H1 (cell line): Measurements from ENCODE around the gene MAP4K4. TPM values are rescaled to one million over a fixed set of nuclear protein-coding genes. Genes with fewer than 3 reads are reported as not detected.

Source experiments
- CTCF ChIA-PET: fragments of 300-600 bp; sonication (Branson Sonifier 250); formaldehyde crosslinking; loops from one replicate; lab custom pipeline; 2021; ENCODE audit not compliant: partially characterized antibody; lab: Charles Lee
- POLR2A ChIA-PET: fragments of 300-600 bp; sonication (Branson Sonifier 250); formaldehyde crosslinking; loops from one replicate; lab custom pipeline; 2021; ENCODE audit warnings: inconsistent platforms; ENCODE audit not compliant: partially characterized antibody; lab: Charles Lee
- DNase-seq, 2 experiments: peaks; one replicate each; pipeline versions ENCODE4 v3.0.0 to v3.0.0-alpha.2; 2010 to 2022; ENCODE audit warnings: low spot score in 2 of 2, low read depth in 1 of 2, mixed read lengths in 1 of 2
- FAIRE-seq: peaks from 2 replicates; lab custom pipeline; 2011; peaks lifted over from hg19 to GRCh38; lab: Jason Lieb, UNC
- H2AFZ ChIP-seq: 2 replicates; pipeline ENCODE4 v1.8.1; 2012; ENCODE audit warnings: low read length, inconsistent platforms
- H2AK5ac ChIP-seq: 2 replicates; pipeline ENCODE4 v1.6.1; 2013; ENCODE audit warnings: low read depth, low read length
- H2BK120ac ChIP-seq: replicated peaks from 2 replicates; pipeline ENCODE3; 2013; ENCODE audit warnings: low read depth, low read length, inconsistent platforms
- H2BK12ac ChIP-seq: 2 replicates; pipeline ENCODE4 v1.6.1; 2013; ENCODE audit warnings: low read depth, low read length
- H2BK15ac ChIP-seq: 2 replicates; pipeline ENCODE4 v1.6.1; 2013; ENCODE audit warnings: low read length
- H2BK20ac ChIP-seq: 2 replicates; pipeline ENCODE4 v1.6.1; 2013; ENCODE audit warnings: low read length
- H2BK5ac ChIP-seq: 2 replicates; pipeline ENCODE4 v1.6.1; 2013; ENCODE audit warnings: low read depth, low read length
- H3K14ac ChIP-seq: 2 replicates; pipeline ENCODE4 v1.6.1; 2013; ENCODE audit warnings: inconsistent platforms; ENCODE audit not compliant: insufficient read length
- H3K18ac ChIP-seq: 2 replicates; pipeline ENCODE4 v1.6.1; 2013; ENCODE audit warnings: low read length; ENCODE audit errors: extremely low read depth
- H3K23ac ChIP-seq: 2 replicates; pipeline ENCODE4 v1.6.1; 2013; ENCODE audit warnings: inconsistent platforms; ENCODE audit not compliant: insufficient read length
- H3K23me2 ChIP-seq: 2 replicates; pipeline ENCODE4 v1.6.1; 2013; ENCODE audit warnings: low read depth, low read length
- H3K27ac ChIP-seq: 2 replicates; pipeline ENCODE4 v1.6.1; 2011; ENCODE audit warnings: low read depth, low read length, inconsistent platforms
- H3K27me3 ChIP-seq, 4 experiments: replicated peaks in 1 of 4; 1 replicate in 1 of 4; 2 replicates in 3 of 4; pipeline versions ENCODE4 v1.6.1 to v1.8.1; 2011 to 2013; ENCODE audit warnings: low read length in 3 of 4, mild to moderate bottlenecking in 3 of 4, inconsistent platforms in 2 of 4, mixed read lengths in 2 of 4, moderate library complexity in 1 of 4; ENCODE audit not compliant: control insufficient read depth in 3 of 4, insufficient read depth in 3 of 4; ENCODE audit errors: extremely low read depth in 1 of 4
- H3K36me3 ChIP-seq, 4 experiments: 2 replicates each; pipeline versions ENCODE4 v1.6.1 to v1.8.1; 2011 to 2013; ENCODE audit warnings: mild to moderate bottlenecking in 4 of 4, low read length in 3 of 4, moderate library complexity in 2 of 4, control low read depth in 1 of 4, inconsistent platforms in 1 of 4; ENCODE audit not compliant: insufficient read depth in 4 of 4, control insufficient read depth in 2 of 4
- H3K4ac ChIP-seq: replicated peaks from 2 replicates; pipeline ENCODE3; 2013; ENCODE audit warnings: low read length, low read depth, mixed read lengths, inconsistent platforms; ENCODE audit not compliant: insufficient read length
- H3K4me1 ChIP-seq, 4 experiments: replicated peaks in 1 of 4; 1 replicate in 1 of 4; 2 replicates in 3 of 4; pipeline versions ENCODE4 v1.6.1 to v1.8.1; 2011 to 2013; ENCODE audit warnings: low read length in 3 of 4, inconsistent platforms in 2 of 4, mixed read lengths in 1 of 4; ENCODE audit not compliant: insufficient read depth in 4 of 4, control insufficient read depth in 3 of 4
- H3K4me2 ChIP-seq, 2 experiments: 2 replicates each; pipeline versions ENCODE4 v1.6.1 to v1.8.1; 2011 to 2013; ENCODE audit warnings: low read depth in 2 of 2, low read length in 2 of 2, control low read depth in 1 of 2, inconsistent platforms in 1 of 2, mild to moderate bottlenecking in 1 of 2; ENCODE audit not compliant: insufficient read depth in 1 of 2
- H3K4me3 ChIP-seq, 4 experiments: fragments of 200-600, 300-600 bp in 1 of 4; sonication (generic), shearing (Covaris generic), sonication (Bioruptor Twin) in 1 of 4; 2 replicates each; pipeline versions ENCODE4 v1.5.1 to v1.8.1; 2011 to 2016; ENCODE audit warnings: low read length in 4 of 4, low read depth in 3 of 4, control low read depth in 2 of 4, inconsistent platforms in 2 of 4, mild to moderate bottlenecking in 2 of 4, mixed read lengths in 1 of 4, moderate library complexity in 1 of 4; ENCODE audit not compliant: insufficient read depth in 2 of 4; ENCODE audit errors: extremely low read depth in 1 of 4
- H3K56ac ChIP-seq: replicated peaks from 2 replicates; pipeline ENCODE3; 2013; ENCODE audit warnings: low read depth, mild to moderate bottlenecking, mixed read lengths, low read length, inconsistent platforms; ENCODE audit not compliant: insufficient read length
- H3K79me1 ChIP-seq: 2 replicates; pipeline ENCODE4 v1.6.1; 2013; ENCODE audit warnings: low read depth, low read length, control low read depth
- H3K79me2 ChIP-seq, 2 experiments: 2 replicates each; pipeline versions ENCODE4 v1.6.1 to v1.8.1; 2012 to 2013; ENCODE audit warnings: low read length in 2 of 2, mild to moderate bottlenecking in 2 of 2, inconsistent platforms in 1 of 2; ENCODE audit not compliant: insufficient read depth in 2 of 2, control insufficient read depth in 1 of 2
- H3K9ac ChIP-seq, 4 experiments: replicated peaks in 1 of 4; 1 replicate in 1 of 4; 2 replicates in 3 of 4; pipeline versions ENCODE4 v1.6.1 to v1.8.1; 2011 to 2013; ENCODE audit warnings: low read depth in 3 of 4, low read length in 3 of 4, control low read depth in 2 of 4, mild to moderate bottlenecking in 2 of 4, moderate library complexity in 2 of 4, inconsistent platforms in 1 of 4; ENCODE audit errors: extremely low read depth in 1 of 4
- H3K9me3 ChIP-seq, 2 experiments: 2 replicates each; pipeline versions ENCODE4 v1.6.1 to v1.8.1; 2012 to 2013; ENCODE audit warnings: mild to moderate bottlenecking in 2 of 2, moderate library complexity in 2 of 2, control low read depth in 1 of 2, inconsistent platforms in 1 of 2, low read depth in 1 of 2, low read length in 1 of 2, mixed read lengths in 1 of 2; ENCODE audit not compliant: insufficient read depth in 2 of 2
- H4K20me1 ChIP-seq, 2 experiments: replicated peaks in 1 of 2; 2 replicates each; pipeline versions ENCODE3 to v1.8.1; 2011 to 2013; ENCODE audit warnings: inconsistent platforms in 2 of 2, low read length in 2 of 2, mild to moderate bottlenecking in 1 of 2; ENCODE audit not compliant: insufficient read depth in 2 of 2, control insufficient read depth in 1 of 2
- H4K5ac ChIP-seq: 2 replicates; pipeline ENCODE4 v1.6.1; 2013; ENCODE audit warnings: low read length, low read depth, mixed read lengths, inconsistent platforms; ENCODE audit not compliant: insufficient read length
- H4K8ac ChIP-seq: 2 replicates; pipeline ENCODE4 v1.8.0; 2013; ENCODE audit warnings: mild to moderate bottlenecking, moderate library complexity, low read length, inconsistent platforms; ENCODE audit not compliant: insufficient read depth; ENCODE audit errors: extremely low read depth
- H4K91ac ChIP-seq: replicated peaks from 2 replicates; pipeline ENCODE3; 2013; ENCODE audit warnings: low read length, mixed read lengths, inconsistent platforms; ENCODE audit not compliant: insufficient read length
- CBX5 ChIP-seq: fragments of 300-800, 300-1000 bp; sonication (generic); IDR thresholded peaks from 2 replicates; pipeline ENCODE4 v1.7.1; 2016; ENCODE audit warnings: antibody characterized with exemption, low read length, low read depth
- EZH2 ChIP-seq: fragments of 200-600 bp; sonication (generic); IDR thresholded peaks from 2 replicates; pipeline ENCODE4 v1.7.1; 2012; ENCODE audit warnings: low read depth, mild to moderate bottlenecking, moderate library complexity, low read length, inconsistent platforms; ENCODE audit not compliant: severe bottlenecking
- GTF2F1 ChIP-seq: IDR thresholded peaks from 2 replicates; pipeline ENCODE4 v1.6.1; 2012; ENCODE audit warnings: low read depth, low read length, improper control_type of control experiment, borderline replicate concordance
- MAFK ChIP-seq: IDR thresholded peaks from 2 replicates; pipeline ENCODE4 v1.6.1; 2012; ENCODE audit warnings: low read depth, mild to moderate bottlenecking, improper control_type of control experiment, low read length
- POU5F1 ChIP-seq: IDR thresholded peaks from 2 replicates; pipeline ENCODE4 v1.6.1; 2011; ENCODE audit warnings: low read depth, mild to moderate bottlenecking, low read length, moderate library complexity
- RAD21 ChIP-seq, 2 experiments: IDR thresholded peaks in 1 of 2; conservative IDR thresholded peaks in 1 of 2; 2 replicates each; pipeline ENCODE4 v1.6.1; 2011; ENCODE audit warnings: low read depth in 2 of 2, low read length in 2 of 2, improper control_type of control experiment in 1 of 2, inconsistent platforms in 1 of 2, mild to moderate bottlenecking in 1 of 2, moderate library complexity in 1 of 2
- RBBP5 ChIP-seq: IDR thresholded peaks from 2 replicates; pipeline ENCODE4 v1.7.1; 2012; ENCODE audit warnings: low read depth, mild to moderate bottlenecking, inconsistent platforms, low read length, moderate library complexity, borderline replicate concordance
- SP2 ChIP-seq: IDR thresholded peaks from 2 replicates; pipeline ENCODE4 v1.6.1; 2012; ENCODE audit warnings: mild to moderate bottlenecking, low read length, inconsistent platforms
- SRF ChIP-seq: IDR thresholded peaks from 2 replicates; pipeline ENCODE4 v1.6.1; 2011; ENCODE audit warnings: mild to moderate bottlenecking, low read depth, low read length, moderate library complexity
- TAF1 ChIP-seq: IDR thresholded peaks from 2 replicates; pipeline ENCODE4 v1.6.1; 2011; ENCODE audit warnings: mild to moderate bottlenecking, low read depth, low read length
- USF2 ChIP-seq: IDR thresholded peaks from 2 replicates; pipeline ENCODE4 v1.6.1; 2011; ENCODE audit warnings: low read length, improper control_type of control experiment
- WGBS, 2 experiments: shearing (Covaris generic) in 1 of 2; methylation state at CpG; one replicate each; pipeline versions ENCODE4 v1.1.6 to v1.1.7; 2013 to 2015; ENCODE audit warnings: low lambda C conversion rate in 2 of 2, mixed read lengths in 2 of 2, inconsistent platforms in 1 of 2, low coverage in 1 of 2, missing lambda C conversion rate in 1 of 2; ENCODE audit not compliant: insufficient replicate concordance in 2 of 2, insufficient coverage in 1 of 2, insufficient read length in 1 of 2; ENCODE audit errors: extremely low coverage in 1 of 2, missing lambda C conversion rate in 1 of 2; 5-methylcytosine and 5-hydroxymethylcytosine counted together
- polyA plus RNA-seq, 7 experiments: library from polyadenylated mRNA; depleted of rRNA in 3 of 7; stranded (reverse) in 5 of 7; unstranded in 2 of 7; fragments of >200 nt in 5 of 7; fragments of 200-250 nt in 2 of 7; gene quantifications; 1 replicate in 5 of 7; 2 replicates in 1 of 7; 4 replicates in 1 of 7; pipeline versions ENCODE4 v1.2.1 to v1.2.3, GENCODE V29; 2011 to 2013; ENCODE audit warnings: missing spikeins in 2 of 7, mixed read lengths in 2 of 7
- total RNA-seq: library from RNA; stranded (reverse); fragmentation: NEBNext Ultra II Directional; extraction: Animal tissue kit (Norgen Biotek cat#: 25700); gene quantifications from 2 replicates; pipeline ENCODE4 v1.2.1, GENCODE V29; 2021
- TF ChIP-seq, protein P1 (sequence below): IDR thresholded peaks from 2 replicates; pipeline ENCODE4 v1.6.1; 2012; ENCODE audit warnings: inconsistent platforms

The MAP4K4 gene
- total and polyA plus RNA-seq, 2 of the 8 experiments (the other 6 are each of a cell fraction or from before 2014, with no cell fraction given) = 53.2 to 138 TPM

- no peak overlapping the region for H3K4ac ChIP-seq
- no peak overlapping the region for H3K23ac ChIP-seq
- H3K14ac ChIP-seq = no peak overlapping the region
- DNase-seq (no peak), FAIRE-seq (no peak)
- peaks cover 35% of the 10 kb centered on the region in 2 experiments for H4K20me1 ChIP-seq
- no peak overlapping the region for H2BK12ac ChIP-seq
- no peak overlapping the region for H2BK120ac ChIP-seq
- H2AFZ ChIP-seq = no peak overlapping the region
- no peak overlapping the region for H3K4me2 ChIP-seq
- H2BK20ac ChIP-seq = no peak overlapping the region
- H4K8ac ChIP-seq = no peak overlapping the region
- peaks cover 37 to 100% of the 10 kb centered on the region in 2 experiments for H3K79me2 ChIP-seq
- H3K9ac ChIP-seq = no peak overlapping the region
- ChIA-PET POLR2A (interaction anchor here (1.4 kb wide), 1 partner anchor 8 kb away, joined by 4 read pairs; no protein-coding TSS in a partner anchor), CTCF (interaction anchor here (0.9 to 4.4 kb wide), 5 partner anchors 12 to 30 kb away, joined by 3 to 17 read pairs (median 6); no protein-coding TSS in a partner anchor)
- H3K79me1 ChIP-seq = peaks cover 21% of the 10 kb centered on the region
- H3K9me3 ChIP-seq = no peaks in the 10 kb centered on the region
- H3K56ac ChIP-seq = no peak overlapping the region
- H3K4me3 ChIP-seq = no peak overlapping the region
- no peak overlapping the region for H4K91ac ChIP-seq
- no peak overlapping the region for H2AK5ac ChIP-seq
- no peaks in the 10 kb centered on the region for H3K36me3 ChIP-seq
- H2BK15ac ChIP-seq = no peak overlapping the region
- no peak overlapping the region for H2BK5ac ChIP-seq
- no peak overlapping the region for H4K5ac ChIP-seq
- H3K27me3 ChIP-seq = no peaks in the 10 kb centered on the region
- no peaks in the 10 kb centered on the region for H3K23me2 ChIP-seq
- no peak overlapping the region for H3K27ac ChIP-seq
- WGBS, 2 experiments = 85% methylated on average over 2 of the region's 2 CpGs; no CpG with 5 or more reads in 1 of the 2 experiments
- peaks cover 13 to 43% (median 27%) of the 10 kb centered on the region in 4 experiments for H3K4me1 ChIP-seq
- no peak overlapping the region for H3K18ac ChIP-seq
- no peak for TF ChIP-seq RAD21 (IDR thresholded peaks at IDR 0.05 in 1 of 2, conservative IDR thresholded peaks at IDR 0.05 in 1 of 2; ENCODE audit: low read depth in 2 of 2, low read length in 2 of 2)
- no peak for TF ChIP-seq POU5F1
- TF ChIP-seq SP2 = no peak
- no peak for TF ChIP-seq GTF2F1
- TF ChIP-seq TAF1 = no peak
- no peak for TF ChIP-seq USF2
- no peak for TF ChIP-seq CBX5
- TF ChIP-seq MAFK = no peak
- TF ChIP-seq, protein P1, sequence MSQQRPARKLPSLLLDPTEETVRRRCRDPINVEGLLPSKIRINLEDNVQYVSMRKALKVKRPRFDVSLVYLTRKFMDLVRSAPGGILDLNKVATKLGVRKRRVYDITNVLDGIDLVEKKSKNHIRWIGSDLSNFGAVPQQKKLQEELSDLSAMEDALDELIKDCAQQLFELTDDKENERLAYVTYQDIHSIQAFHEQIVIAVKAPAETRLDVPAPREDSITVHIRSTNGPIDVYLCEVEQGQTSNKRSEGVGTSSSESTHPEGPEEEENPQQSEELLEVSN = no peak
- no peak for TF ChIP-seq RBBP5
- no peak for TF ChIP-seq SRF
- TF ChIP-seq EZH2 = no peak
These were observed 77.6 kb downstream of the MAP4K4 start for GRCh38 chr2:101775092-101775491.
